KG1 (cell line): ENCODE measurements around the gene ITGA1.
"Not testable (repeated sequence)": the region's sequence is repeated elsewhere in the genome, so short reads cannot be mapped to it uniquely, and the experiment has no call there.

Experiments
- DNase-seq: peaks from one replicate; lab custom pipeline; 2025; lab: John Stamatoyannopoulos, UW

The ITGA1 gene

DNA sequence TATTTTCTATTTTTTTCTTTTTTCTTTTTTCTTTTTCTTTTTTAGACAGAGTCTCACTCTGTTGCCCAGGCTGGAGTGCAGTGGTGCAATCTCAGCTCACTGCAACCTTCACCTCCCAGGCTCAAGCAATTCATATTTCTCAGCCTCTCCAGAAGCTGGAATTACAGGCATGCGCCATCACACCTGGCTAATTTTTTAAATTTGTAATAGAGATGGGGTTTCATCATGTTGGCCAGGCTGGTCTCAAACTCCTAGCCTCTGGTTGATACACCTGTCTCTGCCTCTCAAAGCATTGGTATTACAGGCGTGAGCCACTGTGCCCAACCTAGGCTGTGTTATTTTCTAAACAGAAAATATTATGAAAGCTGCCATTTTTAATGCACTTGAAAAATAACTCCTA is 78.3 kb downstream of the ITGA1 start:
- DNase-seq, result not testable (repeated sequence)

- no peak for DNase-seq
Observed at GRCh38 chr5:52867809-52868208, 80.1 kb downstream of the ITGA1 start.

DNA sequence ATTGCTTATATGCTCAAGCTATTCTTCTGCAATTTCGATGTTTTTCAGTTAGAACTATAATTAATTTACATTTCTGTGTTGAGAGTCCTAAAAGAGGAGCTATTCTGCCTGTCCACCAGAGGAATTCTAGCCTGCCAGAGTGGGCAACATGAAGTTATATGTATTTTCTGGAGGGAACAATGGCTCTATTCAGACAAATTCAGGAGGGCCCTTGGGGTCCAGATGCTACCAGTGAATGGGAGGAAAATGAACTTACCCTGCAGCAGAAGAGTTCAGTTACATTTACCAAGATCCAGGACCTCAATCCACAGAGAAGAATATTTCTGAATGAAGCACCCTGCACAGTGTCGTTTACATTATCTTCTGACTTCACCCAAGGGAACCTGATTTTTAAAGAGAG is 80.7 kb downstream of the ITGA1 start:
- DNase-seq, result no peak

GRCh38 chr5:52869391-52869790 is 81.7 kb downstream of the ITGA1 start:
- DNase-seq, result no peak

- DNase-seq, result no peak
Observed at GRCh38 chr5:52870448-52870847, 82.7 kb downstream of the ITGA1 start.

DNA sequence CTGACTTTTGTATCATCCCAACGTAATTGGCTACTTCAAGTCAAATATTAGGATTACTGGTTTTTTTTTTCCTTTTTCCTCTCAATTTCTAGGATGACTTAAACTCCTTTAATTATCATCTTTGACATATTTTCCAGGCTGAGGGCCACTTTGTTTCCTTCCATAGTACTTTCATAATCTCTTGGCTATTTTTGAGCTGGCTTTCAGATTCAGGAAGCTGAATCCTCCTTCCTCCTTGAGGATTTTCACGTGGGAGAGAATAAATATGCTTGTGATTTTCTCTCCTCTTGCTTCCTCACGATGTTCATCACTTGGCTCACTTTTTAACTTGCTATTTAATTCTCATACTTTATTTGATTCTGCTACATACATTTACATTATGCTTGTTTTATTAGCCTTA is 88.1 kb downstream of the ITGA1 start:
- DNase-seq, result no peak

GRCh38 chr5:52876456-52876855 is 88.7 kb downstream of the ITGA1 start:
- no peak for DNase-seq

DNA sequence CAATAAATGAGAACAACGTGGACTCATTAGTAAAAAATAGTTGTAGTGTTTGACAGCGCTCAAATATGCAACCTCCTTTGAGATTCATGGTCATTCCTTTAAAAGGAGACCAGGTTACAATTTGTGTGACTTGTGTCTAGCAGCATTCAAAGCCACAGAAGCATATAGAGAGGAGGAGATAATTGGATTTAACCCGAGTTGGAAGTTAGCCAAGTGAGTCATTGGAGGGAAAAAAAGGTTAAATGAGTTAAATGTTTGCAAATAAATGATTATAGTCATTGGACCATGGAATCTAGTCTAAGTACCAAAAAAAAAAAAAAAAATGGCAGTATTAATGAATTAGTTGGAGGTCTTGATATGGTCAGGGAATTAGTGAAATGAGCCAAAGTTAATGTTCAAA is 90.9 kb downstream of the ITGA1 start:
- DNase-seq, result no peak

DNA sequence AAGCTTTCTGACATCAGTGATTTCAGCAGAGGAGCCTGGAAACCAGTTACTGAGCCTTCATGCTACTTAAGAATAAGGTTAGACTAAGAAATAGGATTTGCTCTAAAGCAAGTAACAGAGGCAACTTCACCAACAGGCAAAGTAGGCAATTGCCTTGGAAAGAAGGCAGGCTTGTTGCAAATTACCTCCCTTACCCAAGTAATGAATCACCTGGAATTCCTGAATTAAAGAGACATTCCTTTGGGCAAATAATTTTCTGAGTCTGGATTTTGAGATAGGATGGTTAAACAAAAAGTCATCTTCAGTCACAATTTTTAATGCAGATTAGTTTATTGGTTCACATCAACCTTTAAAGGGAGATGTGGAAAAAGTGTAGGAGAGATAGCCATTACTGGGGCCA is 92.8 kb downstream of the ITGA1 start:
- DNase-seq, result no peak

DNA sequence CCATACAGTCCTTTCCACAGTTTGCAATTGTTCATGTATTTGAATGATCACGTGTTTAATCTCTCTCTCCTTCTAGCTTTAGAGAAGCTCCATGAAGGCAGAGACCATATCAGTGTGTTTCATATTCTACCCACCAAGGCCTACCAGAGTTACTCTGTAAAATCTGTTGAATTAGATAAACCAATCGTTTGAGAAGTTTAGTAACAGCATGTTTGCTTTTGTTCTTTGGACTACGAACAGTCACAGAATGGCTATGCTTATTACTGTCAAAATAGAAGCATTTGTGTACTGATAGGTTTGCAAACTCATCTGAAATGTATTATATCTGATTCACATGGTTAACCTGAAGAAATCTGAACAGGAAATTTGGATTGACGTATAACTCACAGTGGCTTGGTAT is 93.8 kb downstream of the ITGA1 start:
- DNase-seq, result no peak

- no peak for DNase-seq
Observed at GRCh38 chr5:52883110-52883509, 95.4 kb downstream of the ITGA1 start.

- no peak for DNase-seq
Observed at GRCh38 chr5:52884453-52884852, 96.7 kb downstream of the ITGA1 start.

DNA sequence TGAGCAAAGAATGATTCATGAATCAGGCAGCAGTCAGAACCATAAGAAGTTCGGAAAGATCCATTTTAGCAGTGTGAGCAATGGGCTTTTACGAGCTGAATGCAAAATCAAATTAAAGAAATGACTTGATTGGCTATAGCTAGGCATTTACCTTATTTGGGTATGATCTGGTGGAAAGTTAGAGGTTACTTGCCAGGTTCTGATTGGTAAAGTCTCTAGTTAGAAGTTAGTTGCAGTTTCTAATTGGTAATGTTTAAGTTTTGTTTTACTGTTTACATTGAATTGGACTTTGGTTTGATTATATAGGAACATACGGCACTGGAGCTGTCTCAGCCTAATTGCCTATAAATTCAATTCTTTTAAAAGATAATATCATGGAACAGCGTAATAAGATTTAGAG is 97.9 kb downstream of the ITGA1 start:
- DNase-seq, result no peak

DNA sequence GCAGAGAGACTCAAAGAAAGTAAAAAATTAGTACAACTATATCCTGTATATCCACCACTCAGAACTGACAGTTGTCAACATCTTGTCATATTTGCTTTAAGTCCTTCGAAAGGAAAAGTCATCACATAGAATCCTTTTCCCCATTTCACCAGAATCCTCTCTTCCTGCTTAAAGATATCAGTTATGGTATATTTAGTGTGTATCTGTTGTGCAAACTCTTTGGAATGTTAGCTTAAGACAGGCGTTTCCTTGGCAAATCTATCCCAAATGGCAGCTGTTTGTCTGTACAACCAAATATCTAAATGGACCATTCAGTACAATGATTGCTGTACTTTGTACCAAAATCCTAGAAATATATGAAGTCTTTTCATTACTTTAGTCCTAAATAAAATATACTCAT is 98.5 kb downstream of the ITGA1 start:
- no peak for DNase-seq

DNA sequence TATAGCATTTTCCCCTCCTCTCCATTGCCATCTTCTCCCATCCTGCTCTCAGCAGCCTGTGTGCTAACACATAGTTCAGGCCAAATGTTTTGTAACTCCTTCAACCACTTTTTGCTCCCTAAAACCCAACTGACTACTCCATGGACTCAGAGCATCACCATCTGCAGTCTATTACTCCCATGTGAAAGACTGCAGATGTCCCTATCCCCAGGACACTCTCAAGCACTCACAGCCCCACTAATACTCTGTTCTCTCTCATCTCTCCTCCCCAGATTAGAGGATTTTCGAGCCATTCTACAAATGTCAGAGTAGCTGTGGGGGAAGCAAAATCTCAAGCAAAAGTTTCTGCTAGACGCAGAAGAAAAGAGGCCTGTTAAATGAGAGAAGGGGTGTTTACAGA is 99.3 kb downstream of the ITGA1 start:
- no peak for DNase-seq

DNA sequence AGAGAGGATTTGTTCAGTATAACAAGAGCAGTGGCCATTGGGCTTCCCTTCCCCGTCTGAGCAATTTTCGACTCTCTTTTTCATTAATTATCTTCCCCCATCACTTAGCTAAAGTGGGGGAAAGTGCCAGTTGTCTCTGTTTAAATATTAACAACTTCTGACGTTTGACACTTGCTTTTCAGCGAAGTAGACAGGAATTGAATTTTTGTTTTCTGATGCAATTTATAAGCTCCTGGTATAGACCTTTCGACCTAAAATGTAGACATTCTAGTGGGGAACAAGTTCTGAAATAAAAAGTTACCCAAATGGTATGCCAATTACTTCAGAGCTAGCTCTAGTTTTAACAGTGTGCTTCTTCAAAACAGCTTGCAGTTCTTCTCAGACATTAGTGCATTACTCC is 100.6 kb downstream of the ITGA1 start:
- no peak for DNase-seq

DNA sequence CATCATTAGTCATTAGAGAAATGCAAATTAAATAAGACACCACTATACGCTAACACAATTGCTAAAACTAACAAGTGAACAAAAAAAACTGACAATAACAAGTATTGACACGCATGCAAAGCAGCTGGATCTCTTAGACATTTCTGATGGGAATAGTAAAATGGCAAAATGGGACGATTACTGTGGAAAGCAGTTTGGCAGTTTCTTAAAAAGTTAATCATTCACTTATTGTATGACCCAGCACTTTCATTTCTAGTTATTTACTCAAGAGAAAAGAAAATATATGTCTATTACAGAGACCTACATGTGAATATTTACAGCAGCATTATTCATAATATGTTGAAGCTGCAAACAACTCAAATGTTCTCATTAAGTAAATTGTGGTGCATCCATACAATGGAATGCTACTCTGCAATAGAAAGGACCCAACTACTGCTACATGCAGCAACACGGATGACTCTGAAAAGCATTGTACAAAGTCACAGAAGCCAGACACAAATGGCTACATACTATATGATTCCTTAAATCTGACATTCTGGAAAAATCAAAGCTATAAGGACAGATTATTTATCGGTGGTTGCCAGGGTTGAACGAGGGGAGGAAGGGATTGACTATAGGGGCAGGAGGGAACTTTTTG is 104.6 kb downstream of the ITGA1 start:
- no peak for DNase-seq

- no peak for DNase-seq
Observed at GRCh38 chr5:52893105-52893504, 105.4 kb downstream of the ITGA1 start.

DNA sequence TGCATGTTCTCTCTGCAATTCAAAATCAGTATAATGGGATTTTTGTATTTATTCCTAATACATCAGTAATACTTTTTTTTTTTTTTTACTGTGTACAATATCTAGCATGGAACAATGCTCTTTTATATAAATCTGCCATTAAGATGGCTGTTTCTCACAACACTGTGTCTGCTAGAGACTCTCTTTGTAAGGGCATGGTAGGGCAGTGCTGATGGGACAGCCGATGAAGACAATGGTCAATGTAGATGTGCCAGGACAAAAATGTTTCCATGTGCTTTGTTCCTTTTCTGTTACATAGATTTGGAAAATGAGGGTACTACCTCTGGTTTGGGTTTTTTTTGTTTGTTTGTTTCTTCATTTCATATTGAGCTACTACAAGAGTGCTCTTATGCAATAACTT is 106.1 kb downstream of the ITGA1 start:
- no peak for DNase-seq

DNA sequence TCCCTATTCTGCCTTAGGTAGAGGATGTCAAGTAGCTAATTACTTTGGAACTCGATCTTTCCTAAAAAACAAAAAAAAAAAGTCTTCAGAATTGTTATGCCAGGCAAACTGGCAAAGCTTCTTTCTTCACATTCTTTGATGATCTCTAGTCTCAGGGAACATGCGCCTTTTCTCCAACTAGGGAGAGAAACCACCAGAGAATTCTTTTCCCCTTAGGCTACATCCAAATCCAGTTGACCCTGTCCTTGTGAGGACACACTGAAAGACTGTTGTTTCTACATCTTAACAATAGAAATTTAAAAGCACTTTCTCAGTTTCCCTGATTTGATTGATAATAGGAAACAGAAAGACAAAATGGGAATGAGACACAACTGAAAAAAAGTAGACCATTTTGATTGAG is 106.7 kb downstream of the ITGA1 start:
- no peak for DNase-seq

DNA sequence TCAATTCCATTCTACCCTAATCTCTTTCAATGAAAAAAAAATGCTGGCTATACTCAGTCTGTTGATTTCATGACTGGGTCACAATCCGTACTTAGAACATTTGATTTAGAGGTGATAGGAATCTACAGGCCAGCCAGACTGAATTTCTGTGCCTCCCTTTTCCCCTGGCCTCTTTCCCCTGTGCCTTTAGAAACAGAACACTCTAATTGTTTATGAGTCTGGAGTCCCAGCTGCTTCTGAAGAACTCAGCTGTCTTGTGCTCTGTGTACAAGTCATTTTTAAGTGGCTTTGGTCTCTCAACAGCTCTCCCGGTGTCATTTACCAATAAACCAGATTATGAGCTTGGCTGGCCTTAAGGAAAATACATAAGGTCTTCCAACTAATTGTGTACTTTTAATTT is 107.4 kb downstream of the ITGA1 start:
- no peak for DNase-seq

- DNase-seq, result no peak
Observed at GRCh38 chr5:52895572-52896413, 108.1 kb downstream of the ITGA1 start.

DNA sequence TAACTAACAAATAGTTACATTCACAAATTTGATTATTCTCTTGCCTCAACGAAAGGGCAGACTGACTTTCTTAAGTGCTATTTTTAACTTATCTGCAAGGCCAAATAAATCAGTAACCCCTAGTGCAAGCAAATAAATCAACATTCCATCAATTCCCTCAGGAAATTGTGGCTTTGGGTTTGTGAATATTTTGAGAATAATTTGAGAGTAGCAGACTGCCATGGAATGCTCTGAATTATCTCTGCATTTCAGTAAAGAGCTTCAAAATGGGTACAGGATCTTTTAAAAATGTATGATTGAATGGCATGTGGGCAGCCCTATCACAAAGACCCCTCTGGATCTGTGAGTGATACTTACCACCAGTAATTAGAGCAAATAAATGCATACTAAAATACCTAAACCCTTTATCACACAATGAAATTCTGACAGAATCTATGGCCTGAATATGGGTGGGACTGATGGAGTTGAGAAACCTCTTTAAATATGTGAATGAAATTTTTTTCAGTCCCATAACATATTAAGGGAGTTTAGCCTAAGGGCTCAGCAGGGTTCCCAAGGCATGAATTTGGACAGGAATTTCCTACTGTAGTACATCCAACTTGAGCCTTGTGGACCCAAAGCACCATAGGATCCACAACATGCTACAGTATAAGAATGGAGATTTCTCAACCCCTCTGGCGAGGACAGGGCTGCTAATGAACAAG is 109.0 kb downstream of the ITGA1 start:
- no peak for DNase-seq
